ENCODE results near the gene CFAP77.

DNA sequence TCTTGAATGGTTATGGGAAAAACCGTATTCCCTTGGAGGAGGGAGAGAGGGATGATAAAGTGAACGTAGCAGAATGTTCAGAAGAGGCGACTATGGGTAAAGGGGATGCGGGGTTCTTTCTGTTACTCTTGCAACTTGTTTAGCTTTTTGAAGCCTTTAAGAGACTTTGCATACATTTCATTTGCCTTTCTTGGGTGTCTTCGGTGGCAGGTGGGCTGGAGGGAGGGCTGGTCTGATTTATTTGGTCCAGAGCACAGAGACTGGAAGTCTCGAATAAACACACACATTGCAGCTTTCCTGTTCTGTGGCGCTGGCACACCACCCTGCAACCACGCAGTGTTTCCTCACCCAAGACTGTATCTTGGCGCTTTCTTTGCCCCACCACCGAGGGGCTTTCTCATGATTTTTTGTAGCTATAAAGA lies 26.5 kb upstream of the CFAP77 start:
- TF ChIP-seq KLF16 (tag by site-specific recombination; IDR thresholded peaks at IDR 0.05): no peak
- TF ChIP-seq ZNF626 (tag by site-specific recombination; IDR thresholded peaks at IDR 0.05): no peak
- TF ChIP-seq ZNF148 (tag by site-specific recombination; IDR thresholded peaks at IDR 0.05; ENCODE audit: borderline replicate concordance): no peak
- no peak for TF ChIP-seq CTCF (tag by site-specific recombination; IDR thresholded peaks at IDR 0.05)
- TF ChIP-seq MYNN (tag by site-specific recombination; IDR thresholded peaks at IDR 0.05; ENCODE audit: borderline replicate concordance): no peak
- no peak for TF ChIP-seq ZNF48 (tag by site-specific recombination; IDR thresholded peaks at IDR 0.05)
- no peak for TF ChIP-seq SCRT1 (tag by site-specific recombination; IDR thresholded peaks at IDR 0.05; ENCODE audit: borderline replicate concordance)
- TF ChIP-seq ZSCAN18 (tag by site-specific recombination; IDR thresholded peaks at IDR 0.05): no peak
- TF ChIP-seq RBAK (tag by site-specific recombination; IDR thresholded peaks at IDR 0.05): no peak
